HG03378 (cell line): ENCODE measurements around the gene ALKBH5.

Experiments used
- ATAC-seq: cut with Tn5 transposase; IDR thresholded peaks from one replicate; pipeline ENCODE4 v1.9.1; 2021; ENCODE audit warnings: mild to moderate bottlenecking, moderate library complexity; ENCODE audit not compliant: unreplicated experiment

The ALKBH5 gene

GRCh38 chr17:18157354-18157985 lies 26.2 kb upstream of the ALKBH5 start:
- ATAC-seq: no peak

GRCh38 chr17:18158022-18158600 lies 25.5 kb upstream of the ALKBH5 start:
- ATAC-seq: no peak

- ATAC-seq: no peak
Measured at GRCh38 chr17:18159551-18160120, 24.0 kb upstream of the ALKBH5 start.

GRCh38 chr17:18160128-18160856 lies 23.3 kb upstream of the ALKBH5 start:
- ATAC-seq: no peak

GRCh38 chr17:18161207-18162145 lies 22.2 kb upstream of the ALKBH5 start:
- ATAC-seq: peak; percentile 63

GRCh38 chr17:18163547-18163946 lies 20.1 kb upstream of the ALKBH5 start:
- ATAC-seq: no peak

GRCh38 chr17:18166894-18167293 lies 16.7 kb upstream of the ALKBH5 start:
- no peak for ATAC-seq

- ATAC-seq: no peak
Measured at GRCh38 chr17:18167421-18167820, 16.2 kb upstream of the ALKBH5 start.

GRCh38 chr17:18172531-18173278 lies 10.9 kb upstream of the ALKBH5 start:
- ATAC-seq: no peak

- no peak for ATAC-seq
Measured at GRCh38 chr17:18173740-18174139, 9.9 kb upstream of the ALKBH5 start.

GRCh38 chr17:18176176-18176575 lies 7.5 kb upstream of the ALKBH5 start:
- no peak for ATAC-seq

- no peak for ATAC-seq
Measured at GRCh38 chr17:18177133-18177532, 6.5 kb upstream of the ALKBH5 start.

- no peak for ATAC-seq
Measured at GRCh38 chr17:18177722-18178121, 5.9 kb upstream of the ALKBH5 start.

- ATAC-seq: no peak
Measured at GRCh38 chr17:18179196-18179595, 4.4 kb upstream of the ALKBH5 start.

- ATAC-seq: no peak
Measured at GRCh38 chr17:18179804-18180203, 3.8 kb upstream of the ALKBH5 start.

- ATAC-seq: no peak
Measured at GRCh38 chr17:18181358-18181757, 2.3 kb upstream of the ALKBH5 start.

- no peak for ATAC-seq
Measured at GRCh38 chr17:18182110-18182977, 1.3 kb upstream of the ALKBH5 start.

- peak; percentile 38 for ATAC-seq
Measured at GRCh38 chr17:18182978-18183333, 672 bp upstream of the ALKBH5 start.
